Measurements from ENCODE around the gene ZC3H8.

- TF ChIP-seq CTCF (IDR thresholded peaks at IDR 0.05) (no peak), POLR2AphosphoS5 (IDR thresholded peaks at IDR 0.05) (no peak), POLR2A (IDR thresholded peaks at IDR 0.05) (no peak)
Observed at GRCh38 chr2:112293636-112294401, 39.0 kb upstream of the ZC3H8 start.

Data from stomach (tissue), 4 donors.